T-helper 9 cell (primary cell): ENCODE data around the gene YWHAH.

Experiments used
- DNase-seq: peaks from one replicate; pipeline ENCODE4 v3.0.0-alpha.2; 2020

The YWHAH gene

GRCh38 chr22:31983911-31984656, 39.7 kb downstream of the YWHAH start:
- DNase-seq: no peak

GRCh38 chr22:31987218-31987617, 42.9 kb downstream of the YWHAH start:
- no peak for DNase-seq

- DNase-seq: no peak
Observed at GRCh38 chr22:31991102-31991839, 46.9 kb downstream of the YWHAH start.

GRCh38 chr22:31995046-31995445, 50.7 kb downstream of the YWHAH start:
- DNase-seq: no peak

GRCh38 chr22:31995807-31996206, 51.5 kb downstream of the YWHAH start:
- DNase-seq: no peak

- DNase-seq: no peak
Observed at GRCh38 chr22:31998784-31999385, 54.5 kb downstream of the YWHAH start.

GRCh38 chr22:32000181-32000580, 55.8 kb downstream of the YWHAH start:
- DNase-seq: no peak

- DNase-seq: no peak
Observed at GRCh38 chr22:32005453-32005852, 61.1 kb downstream of the YWHAH start.
